ENCODE measurements around the gene HMCN2.

Gene HMCN2

DNA sequence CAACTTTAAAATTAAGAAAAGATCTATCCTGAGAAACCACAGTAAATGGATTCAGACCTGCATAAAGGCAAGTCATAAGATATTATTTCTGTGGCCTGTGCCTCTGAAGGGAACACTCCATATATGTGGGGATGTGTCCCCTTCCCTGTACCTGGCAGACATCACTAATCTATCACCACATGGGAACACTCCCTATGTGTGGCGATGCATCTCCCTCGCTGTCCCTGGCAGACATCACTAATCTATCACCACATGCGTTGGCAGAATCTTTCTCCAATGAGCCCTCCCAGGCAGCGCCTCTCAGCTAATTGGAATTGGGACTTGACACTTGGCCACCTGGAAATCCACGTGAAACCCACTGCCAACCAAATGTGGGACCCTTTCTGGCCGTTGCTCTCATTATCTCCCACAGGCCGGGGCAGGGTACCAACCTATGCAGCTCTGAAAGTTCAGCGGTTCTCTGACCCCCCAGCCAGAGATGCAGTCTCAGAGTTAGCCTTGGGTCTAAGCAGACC lies 154.0 kb downstream of the HMCN2 start:
- H3K4me1 ChIP-seq (ENCODE audit: insufficient read depth, low read length) = peaks cover 16% of the 10 kb centered on the region
- H3K4me3 ChIP-seq (ENCODE audit: low read depth in 1 of 2, low read length in 2 of 2) = no peak overlapping the region
- no peaks in the 10 kb centered on the region for H3K27me3 ChIP-seq (ENCODE audit: control insufficient read depth in 1 of 2, insufficient read depth in 2 of 2, low read length in 2 of 2)
- H3K36me3 ChIP-seq (ENCODE audit: insufficient read depth, low read length) = peaks cover 9% of the 10 kb centered on the region
- no peak overlapping the region for H3K27ac ChIP-seq (ENCODE audit: low read depth, low read length)
- H3K9ac ChIP-seq (ENCODE audit: low read length) = no peak overlapping the region
- no peaks in the 10 kb centered on the region for H3K9me3 ChIP-seq (ENCODE audit: low read length)

GRCh38 chr9:130421154-130421801 lies 155.7 kb downstream of the HMCN2 start:
- H3K4me1 ChIP-seq (ENCODE audit: insufficient read depth, low read length) = peaks cover 16% of the 10 kb centered on the region
- H3K4me3 ChIP-seq (ENCODE audit: low read depth in 1 of 2, low read length in 2 of 2) = no peak overlapping the region
- no peaks in the 10 kb centered on the region for H3K27me3 ChIP-seq (ENCODE audit: control insufficient read depth in 1 of 2, insufficient read depth in 2 of 2, low read length in 2 of 2)
- no peaks in the 10 kb centered on the region for H3K9me3 ChIP-seq (ENCODE audit: low read length)
- H3K36me3 ChIP-seq (ENCODE audit: insufficient read depth, low read length) = peaks cover 6% of the 10 kb centered on the region
- H3K9ac ChIP-seq (ENCODE audit: low read length) = no peak overlapping the region
- H3K27ac ChIP-seq (ENCODE audit: low read depth, low read length) = no peak overlapping the region

GRCh38 chr9:130421802-130422276 lies 156.3 kb downstream of the HMCN2 start:
- H3K27ac ChIP-seq (ENCODE audit: low read depth, low read length) = peak overlapping the region; percentile 30
- no peak overlapping the region for H3K4me3 ChIP-seq (ENCODE audit: low read depth in 1 of 2, low read length in 2 of 2)
- no peaks in the 10 kb centered on the region for H3K27me3 ChIP-seq (ENCODE audit: control insufficient read depth in 1 of 2, insufficient read depth in 2 of 2, low read length in 2 of 2)
- peaks cover 6% of the 10 kb centered on the region for H3K36me3 ChIP-seq (ENCODE audit: insufficient read depth, low read length)
- no peak overlapping the region for H3K9ac ChIP-seq (ENCODE audit: low read length)
- H3K4me1 ChIP-seq (ENCODE audit: insufficient read depth, low read length) = peaks cover 16% of the 10 kb centered on the region
- H3K9me3 ChIP-seq (ENCODE audit: low read length) = no peaks in the 10 kb centered on the region

DNA sequence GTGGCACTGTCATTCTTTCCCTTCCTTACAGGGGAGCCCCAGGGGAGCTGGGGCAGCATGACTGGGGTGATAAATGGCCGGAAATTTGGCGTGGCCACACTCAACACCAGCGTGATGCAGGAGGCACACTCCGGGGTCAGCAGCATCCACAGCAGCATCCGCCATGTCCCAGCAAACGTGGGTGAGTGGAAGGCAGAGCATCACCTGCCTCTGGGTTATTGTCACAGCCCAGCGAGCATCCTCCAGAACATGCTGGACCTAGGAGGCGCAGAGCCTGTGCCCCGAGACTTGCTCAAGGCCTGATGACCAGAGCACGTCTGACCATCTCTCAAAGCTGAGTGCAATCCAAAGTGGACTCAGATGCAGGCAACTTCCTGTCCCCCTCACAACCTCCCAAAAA lies 157.0 kb downstream of the HMCN2 start:
- Histone ChIP-seq H3K4me3 (ENCODE audit: low read depth in 1 of 2, low read length in 2 of 2) (no peak overlapping the region), H3K9ac (ENCODE audit: low read length) (no peak overlapping the region), H3K4me1 (ENCODE audit: insufficient read depth, low read length) (peaks cover 16% of the 10 kb centered on the region), H3K27ac (ENCODE audit: low read depth, low read length) (peak overlapping the region; percentile 30), H3K9me3 (ENCODE audit: low read length) (no peaks in the 10 kb centered on the region), H3K27me3 (ENCODE audit: control insufficient read depth in 1 of 2, insufficient read depth in 2 of 2, low read length in 2 of 2) (no peaks in the 10 kb centered on the region), H3K36me3 (ENCODE audit: insufficient read depth, low read length) (peaks cover 9% of the 10 kb centered on the region)

DNA sequence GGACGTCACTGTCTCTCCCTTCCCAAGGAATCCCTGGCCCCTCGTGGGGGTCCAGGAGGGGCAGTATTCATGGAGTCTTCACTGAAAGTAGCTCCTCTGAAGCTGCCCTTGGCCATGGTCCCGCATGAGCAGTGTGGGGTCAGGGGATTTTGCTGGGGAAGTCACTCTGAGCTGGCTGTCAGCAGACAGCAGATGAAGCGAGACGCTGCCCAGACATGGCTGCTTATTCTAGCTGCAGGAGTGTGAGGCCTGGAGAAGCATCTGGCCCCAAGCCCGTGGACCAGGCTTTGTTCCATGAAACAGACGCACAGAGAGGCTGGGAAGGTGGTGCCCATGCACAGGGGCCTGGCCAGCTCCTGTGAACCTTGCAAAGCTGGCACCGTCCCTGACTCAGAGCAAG lies 157.7 kb downstream of the HMCN2 start:
- Histone ChIP-seq H3K27ac (ENCODE audit: low read depth, low read length) (peak overlapping the region; percentile 41), H3K36me3 (ENCODE audit: insufficient read depth, low read length) (peaks cover 9% of the 10 kb centered on the region), H3K4me1 (ENCODE audit: insufficient read depth, low read length) (peaks cover 16% of the 10 kb centered on the region), H3K9me3 (ENCODE audit: low read length) (no peaks in the 10 kb centered on the region), H3K27me3 (ENCODE audit: control insufficient read depth in 1 of 2, insufficient read depth in 2 of 2, low read length in 2 of 2) (no peaks in the 10 kb centered on the region), H3K4me3 (ENCODE audit: low read depth in 1 of 2, low read length in 2 of 2) (no peak overlapping the region), H3K9ac (ENCODE audit: low read length) (no peak overlapping the region)

GRCh38 chr9:130424595-130425454 lies 159.3 kb downstream of the HMCN2 start:
- H3K4me1 ChIP-seq (ENCODE audit: insufficient read depth, low read length) = peaks cover 16% of the 10 kb centered on the region
- no peak overlapping the region for H3K27ac ChIP-seq (ENCODE audit: low read depth, low read length)
- H3K27me3 ChIP-seq (ENCODE audit: control insufficient read depth in 1 of 2, insufficient read depth in 2 of 2, low read length in 2 of 2) = no peaks in the 10 kb centered on the region
- no peak overlapping the region for H3K4me3 ChIP-seq (ENCODE audit: low read depth in 1 of 2, low read length in 2 of 2)
- no peak overlapping the region for H3K9ac ChIP-seq (ENCODE audit: low read length)
- H3K36me3 ChIP-seq (ENCODE audit: insufficient read depth, low read length) = peaks cover 19% of the 10 kb centered on the region
- H3K9me3 ChIP-seq (ENCODE audit: low read length) = no peaks in the 10 kb centered on the region

DNA sequence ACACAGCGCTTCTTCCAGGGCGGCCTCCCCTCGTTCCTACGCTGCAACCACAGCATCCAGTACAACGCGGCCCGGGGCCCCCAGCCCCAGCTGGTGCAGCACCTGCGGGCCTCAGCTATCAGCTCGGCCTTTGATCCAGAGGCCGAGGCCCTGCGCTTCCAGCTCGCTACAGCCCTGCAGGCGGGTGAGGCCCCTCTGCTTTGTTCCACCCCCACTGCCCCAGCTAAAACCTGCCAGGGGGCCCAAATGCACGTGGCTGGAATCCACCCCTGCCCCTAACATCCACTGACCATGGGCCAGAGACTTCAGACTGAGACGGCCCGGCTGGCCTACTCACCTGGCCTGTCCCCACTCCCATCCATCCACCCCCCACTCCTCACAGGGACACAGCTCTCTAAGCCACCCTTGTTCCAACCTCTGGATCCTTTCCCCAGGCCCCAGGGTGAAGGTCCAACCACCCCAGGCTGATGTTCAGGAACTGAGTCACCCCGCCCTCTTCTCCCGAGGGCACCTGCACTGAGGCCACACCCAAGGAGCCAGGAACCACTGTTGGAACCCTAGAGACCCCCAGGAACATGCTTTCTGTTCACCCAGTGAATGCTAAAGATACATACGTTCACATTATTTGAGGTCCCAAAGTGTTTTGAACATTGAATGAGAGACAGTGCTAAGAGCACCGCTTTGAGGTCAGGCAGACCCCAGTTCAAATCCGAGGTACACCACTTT lies 160.3 kb downstream of the HMCN2 start:
- Histone ChIP-seq H3K4me1 (ENCODE audit: insufficient read depth, low read length) (peaks cover 16% of the 10 kb centered on the region), H3K4me3 (ENCODE audit: low read depth in 1 of 2, low read length in 2 of 2) (no peak overlapping the region), H3K27me3 (ENCODE audit: control insufficient read depth in 1 of 2, insufficient read depth in 2 of 2, low read length in 2 of 2) (no peaks in the 10 kb centered on the region), H3K9me3 (ENCODE audit: low read length) (no peaks in the 10 kb centered on the region), H3K27ac (ENCODE audit: low read depth, low read length) (no peak overlapping the region), H3K36me3 (ENCODE audit: insufficient read depth, low read length) (peaks cover 28% of the 10 kb centered on the region), H3K9ac (ENCODE audit: low read length) (no peak overlapping the region)

DNA sequence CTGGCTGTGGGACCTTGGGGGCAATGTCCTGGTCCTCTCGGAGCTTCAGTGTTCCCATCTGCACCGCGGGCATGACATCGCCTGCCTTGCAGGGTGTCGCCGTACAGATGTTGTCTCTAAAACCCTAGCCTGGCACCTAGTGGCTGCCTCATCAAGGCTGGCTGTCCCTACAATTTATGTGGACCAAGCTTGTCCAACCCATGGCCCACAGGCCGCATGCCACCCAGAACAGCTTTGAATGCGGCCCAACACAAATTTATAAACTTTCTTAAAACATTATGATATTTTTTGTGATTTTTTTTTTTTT lies 160.9 kb downstream of the HMCN2 start:
- no peaks in the 10 kb centered on the region for H3K27me3 ChIP-seq (ENCODE audit: control insufficient read depth in 1 of 2, insufficient read depth in 2 of 2, low read length in 2 of 2)

GRCh38 chr9:130426883-130427282 lies 161.3 kb downstream of the HMCN2 start:
- Histone ChIP-seq H3K9me3 (ENCODE audit: low read length) (no peaks in the 10 kb centered on the region), H3K4me3 (ENCODE audit: low read depth in 1 of 2, low read length in 2 of 2) (no peak overlapping the region), H3K4me1 (ENCODE audit: insufficient read depth, low read length) (peaks cover 13% of the 10 kb centered on the region), H3K27ac (ENCODE audit: low read depth, low read length) (no peak overlapping the region), H3K9ac (ENCODE audit: low read length) (no peak overlapping the region), H3K36me3 (ENCODE audit: insufficient read depth, low read length) (peaks cover 30% of the 10 kb centered on the region), H3K27me3 (ENCODE audit: control insufficient read depth in 1 of 2, insufficient read depth in 2 of 2, low read length in 2 of 2) (no peaks in the 10 kb centered on the region)

More for the DNA sequence above, 160.9 kb downstream of the HMCN2 start:
- peaks cover 16% of the 10 kb centered on the region for H3K4me1 ChIP-seq (ENCODE audit: insufficient read depth, low read length)
- no peak overlapping the region for H3K4me3 ChIP-seq (ENCODE audit: low read depth in 1 of 2, low read length in 2 of 2)
- H3K9ac ChIP-seq (ENCODE audit: low read length) = no peak overlapping the region
- peaks cover 30% of the 10 kb centered on the region for H3K36me3 ChIP-seq (ENCODE audit: insufficient read depth, low read length)
- H3K9me3 ChIP-seq (ENCODE audit: low read length) = no peaks in the 10 kb centered on the region
- no peak overlapping the region for H3K27ac ChIP-seq (ENCODE audit: low read depth, low read length)

- no peak overlapping the region for H3K9ac ChIP-seq (ENCODE audit: low read length)
- no peak overlapping the region for H3K27ac ChIP-seq (ENCODE audit: low read depth, low read length)
- no peaks in the 10 kb centered on the region for H3K27me3 ChIP-seq (ENCODE audit: control insufficient read depth in 1 of 2, insufficient read depth in 2 of 2, low read length in 2 of 2)
- no peak overlapping the region for H3K4me3 ChIP-seq (ENCODE audit: low read depth in 1 of 2, low read length in 2 of 2)
- H3K36me3 ChIP-seq (ENCODE audit: insufficient read depth, low read length) = peaks cover 30% of the 10 kb centered on the region
- peaks cover 11% of the 10 kb centered on the region for H3K4me1 ChIP-seq (ENCODE audit: insufficient read depth, low read length)
- H3K9me3 ChIP-seq (ENCODE audit: low read length) = no peaks in the 10 kb centered on the region
These were observed 161.8 kb downstream of the HMCN2 start for GRCh38 chr9:130427326-130427725.

- H3K27ac ChIP-seq (ENCODE audit: low read depth, low read length) = no peak overlapping the region
- no peak overlapping the region for H3K9ac ChIP-seq (ENCODE audit: low read length)
- H3K36me3 ChIP-seq (ENCODE audit: insufficient read depth, low read length) = peaks cover 30% of the 10 kb centered on the region
- H3K9me3 ChIP-seq (ENCODE audit: low read length) = no peaks in the 10 kb centered on the region
- H3K4me3 ChIP-seq (ENCODE audit: low read depth in 1 of 2, low read length in 2 of 2) = no peak overlapping the region
- no peaks in the 10 kb centered on the region for H3K27me3 ChIP-seq (ENCODE audit: control insufficient read depth in 1 of 2, insufficient read depth in 2 of 2, low read length in 2 of 2)
- H3K4me1 ChIP-seq (ENCODE audit: insufficient read depth, low read length) = peaks cover 5% of the 10 kb centered on the region
These were observed 162.6 kb downstream of the HMCN2 start for GRCh38 chr9:130428086-130428665.

All from muscle layer of colon (tissue), 2 donors.